GM18858 (cell line): ENCODE results near the gene MSRB1.
"Not testable (repeated sequence)": the region's sequence is repeated elsewhere in the genome, so short reads cannot be mapped to it uniquely, and the experiment has no call there.

Source experiments
- ATAC-seq: cut with Tn5 transposase; IDR thresholded peaks from one replicate; pipeline ENCODE4 v1.9.1; 2021; ENCODE audit not compliant: unreplicated experiment

The MSRB1 gene

GRCh38 chr16:1941162-1942046, 1.6 kb downstream of the MSRB1 start:
- ATAC-seq: no peak

GRCh38 chr16:1940273-1941161, 2.5 kb downstream of the MSRB1 start:
- no peak for ATAC-seq

GRCh38 chr16:1939833-1940232, 3.2 kb downstream of the MSRB1 start:
- ATAC-seq: not testable (repeated sequence)

GRCh38 chr16:1938910-1939309, 4.1 kb downstream of the MSRB1 start:
- ATAC-seq: no peak

GRCh38 chr16:1938316-1938715, 4.7 kb downstream of the MSRB1 start:
- no peak for ATAC-seq

GRCh38 chr16:1936945-1937479, 6.0 kb downstream of the MSRB1 start:
- ATAC-seq: no peak

GRCh38 chr16:1933097-1933661, 9.8 kb downstream of the MSRB1 start:
- ATAC-seq: no peak

GRCh38 chr16:1932050-1933028, 10.7 kb downstream of the MSRB1 start:
- no peak for ATAC-seq

GRCh38 chr16:1930338-1930720, 12.7 kb downstream of the MSRB1 start:
- ATAC-seq: no peak

GRCh38 chr16:1929578-1930337, 13.2 kb downstream of the MSRB1 start:
- peak; percentile 66 for ATAC-seq

- peak; percentile 10 for ATAC-seq
These were observed 13.9 kb downstream of the MSRB1 start for GRCh38 chr16:1929105-1929504.

GRCh38 chr16:1926271-1926670, 16.7 kb downstream of the MSRB1 start:
- no peak for ATAC-seq

GRCh38 chr16:1924095-1924494, 18.9 kb downstream of the MSRB1 start:
- no peak for ATAC-seq

- ATAC-seq: no peak
These were observed 19.5 kb downstream of the MSRB1 start for GRCh38 chr16:1923299-1924034.

- no peak for ATAC-seq
These were observed 20.6 kb downstream of the MSRB1 start for GRCh38 chr16:1922357-1922756.

GRCh38 chr16:1920727-1921171, 22.2 kb downstream of the MSRB1 start:
- no peak for ATAC-seq

- ATAC-seq: not testable (repeated sequence)
These were observed 22.9 kb downstream of the MSRB1 start for GRCh38 chr16:1920122-1920521.

GRCh38 chr16:1919327-1919998, 23.5 kb downstream of the MSRB1 start:
- no peak for ATAC-seq
